Immature natural killer cell (primary cell): Measurements from ENCODE around the gene DAGLA. TPM values are rescaled to one million over a fixed set of nuclear protein-coding genes. Genes with fewer than 3 reads are reported as not detected.

ENCODE experiments used
- DNase-seq, 3 donors: peaks; one replicate each; pipeline ENCODE4 v3.0.0; 2022; ENCODE audit warnings: mixed read lengths in 1 of 3
- H3K27ac Mint-ChIP-seq, 6 donors: one replicate each; pipeline ENCODE4 v1.8.0; 2020; ENCODE audit warnings: mixed read lengths in 6 of 6, mild to moderate bottlenecking in 5 of 6, inconsistent platforms in 4 of 6, moderate library complexity in 3 of 6
- H3K27me3 Mint-ChIP-seq, 3 donors: one replicate each; pipeline ENCODE4 v1.8.0; 2020 to 2021; ENCODE audit warnings: low read depth in 3 of 3, mild to moderate bottlenecking in 3 of 3, mixed read lengths in 3 of 3, moderate library complexity in 3 of 3, inconsistent platforms in 1 of 3
- H3K36me3 Mint-ChIP-seq, 3 donors: one replicate each; pipeline ENCODE4 v1.8.0; 2020; ENCODE audit warnings: mixed read lengths in 3 of 3, inconsistent platforms in 2 of 3, mild to moderate bottlenecking in 2 of 3
- H3K4me1 Mint-ChIP-seq, 2 donors: one replicate each; pipeline ENCODE4 v1.8.0; 2020; ENCODE audit warnings: inconsistent platforms in 2 of 2, mild to moderate bottlenecking in 2 of 2, mixed read lengths in 2 of 2, moderate library complexity in 1 of 2
- H3K4me3 Mint-ChIP-seq, 5 donors: one replicate each; pipeline ENCODE4 v1.8.0; 2020; ENCODE audit warnings: mild to moderate bottlenecking in 5 of 5, mixed read lengths in 5 of 5, inconsistent platforms in 3 of 5, moderate library complexity in 3 of 5
- H3K9me3 Mint-ChIP-seq, 6 donors: one replicate each; pipeline ENCODE4 v1.8.0; 2020; ENCODE audit warnings: mild to moderate bottlenecking in 6 of 6, mixed read lengths in 6 of 6, inconsistent platforms in 4 of 6, moderate library complexity in 3 of 6
- polyA plus RNA-seq, 3 donors: library from polyadenylated mRNA; unstranded; fragments of 300-500 nt; fragmentation: Illumina TruSeq; gene quantifications; one replicate each; pipeline ENCODE4 v1.2.3, GENCODE V29; 2021

DAGLA gene
- polyA plus RNA-seq, 3 donors from 2014 or later: not detected

- H3K27me3 Mint-ChIP-seq: peaks cover 0 to 2% (median 2%) of the 10 kb centered on the region in 3 donors
- no peak for DNase-seq
Observed at GRCh38 chr11:61737131-61737530, 56.9 kb downstream of the DAGLA start.

GRCh38 chr11:61737636-61738386, 57.6 kb downstream of the DAGLA start:
- DNase-seq: no peak
- Mint-ChIP-seq H3K4me1 (peaks cover 4 to 5% of the 10 kb centered on the region in 2 donors), H3K27ac (no peak overlapping the region), H3K4me3 (no peak overlapping the region), H3K36me3 (no peaks in the 10 kb centered on the region), H3K9me3 (no peaks in the 10 kb centered on the region), H3K27me3 (peaks cover 0 to 2% (median 2%) of the 10 kb centered on the region in 3 donors)

More at GRCh38 chr11:61737131-61737530, 56.9 kb downstream of the DAGLA start:
- peaks cover 4 to 5% of the 10 kb centered on the region in 2 donors for H3K4me1 Mint-ChIP-seq
- no peak overlapping the region for H3K4me3 Mint-ChIP-seq
- H3K9me3 Mint-ChIP-seq: no peaks in the 10 kb centered on the region
- no peaks in the 10 kb centered on the region for H3K36me3 Mint-ChIP-seq
- H3K27ac Mint-ChIP-seq: no peak overlapping the region

GRCh38 chr11:61738776-61739175, 58.6 kb downstream of the DAGLA start:
- no peak for DNase-seq
- Mint-ChIP-seq H3K9me3 (no peaks in the 10 kb centered on the region), H3K4me3 (no peak overlapping the region), H3K36me3 (no peaks in the 10 kb centered on the region), H3K4me1 (no peaks in the 10 kb centered on the region), H3K27me3 (peaks cover 0 to 2% (median 2%) of the 10 kb centered on the region in 3 donors), H3K27ac (no peak overlapping the region)

GRCh38 chr11:61739413-61739812, 59.2 kb downstream of the DAGLA start:
- Mint-ChIP-seq H3K27me3 (peaks cover 0 to 2% (median 0%) of the 10 kb centered on the region in 3 donors), H3K4me3 (no peak overlapping the region), H3K36me3 (no peaks in the 10 kb centered on the region), H3K27ac (no peak overlapping the region), H3K9me3 (no peaks in the 10 kb centered on the region), H3K4me1 (no peaks in the 10 kb centered on the region)
- no peak for DNase-seq

GRCh38 chr11:61739966-61740365, 59.8 kb downstream of the DAGLA start:
- Mint-ChIP-seq H3K27ac (no peak overlapping the region), H3K9me3 (no peaks in the 10 kb centered on the region), H3K4me3 (no peak overlapping the region), H3K27me3 (peaks cover 0 to 2% (median 0%) of the 10 kb centered on the region in 3 donors), H3K4me1 (no peaks in the 10 kb centered on the region), H3K36me3 (no peaks in the 10 kb centered on the region)
- DNase-seq: no peak

GRCh38 chr11:61742391-61742790, 62.2 kb downstream of the DAGLA start:
- no peak for DNase-seq
- no peak overlapping the region for H3K4me3 Mint-ChIP-seq
- H3K36me3 Mint-ChIP-seq: no peaks in the 10 kb centered on the region
- H3K27me3 Mint-ChIP-seq: no peaks in the 10 kb centered on the region
- H3K9me3 Mint-ChIP-seq: no peaks in the 10 kb centered on the region
- H3K4me1 Mint-ChIP-seq: no peaks in the 10 kb centered on the region
- no peak overlapping the region for H3K27ac Mint-ChIP-seq

- Mint-ChIP-seq H3K9me3 (no peaks in the 10 kb centered on the region), H3K4me1 (no peaks in the 10 kb centered on the region), H3K27ac (no peak overlapping the region), H3K36me3 (no peaks in the 10 kb centered on the region), H3K4me3 (no peak overlapping the region), H3K27me3 (peaks cover 0 to 1% (median 0%) of the 10 kb centered on the region in 3 donors)
- DNase-seq: no peak
Observed at GRCh38 chr11:61743486-61744095, 63.4 kb downstream of the DAGLA start.

GRCh38 chr11:61744181-61744580, 64.0 kb downstream of the DAGLA start:
- H3K4me3 Mint-ChIP-seq: no peak overlapping the region
- no peaks in the 10 kb centered on the region for H3K36me3 Mint-ChIP-seq
- no peak for DNase-seq
- H3K27me3 Mint-ChIP-seq: peaks cover 0 to 1% (median 0%) of the 10 kb centered on the region in 3 donors
- no peaks in the 10 kb centered on the region for H3K4me1 Mint-ChIP-seq
- H3K9me3 Mint-ChIP-seq: no peaks in the 10 kb centered on the region
- no peak overlapping the region for H3K27ac Mint-ChIP-seq

- Mint-ChIP-seq H3K27me3 (peaks cover 0 to 3% (median 0%) of the 10 kb centered on the region in 3 donors), H3K9me3 (no peaks in the 10 kb centered on the region), H3K36me3 (no peaks in the 10 kb centered on the region), H3K4me1 (no peaks in the 10 kb centered on the region), H3K27ac (no peak overlapping the region), H3K4me3 (no peak overlapping the region)
- no peak for DNase-seq
Observed at GRCh38 chr11:61744609-61745156, 64.5 kb downstream of the DAGLA start.

- H3K27ac Mint-ChIP-seq: no peak overlapping the region
- H3K4me1 Mint-ChIP-seq: peaks cover 0 to under 1% of the 10 kb centered on the region in 2 donors
- no peak overlapping the region for H3K4me3 Mint-ChIP-seq
- DNase-seq: no peak
- peaks cover under 1 to 3% (median 2%) of the 10 kb centered on the region in 3 donors for H3K27me3 Mint-ChIP-seq
- no peaks in the 10 kb centered on the region for H3K9me3 Mint-ChIP-seq
- H3K36me3 Mint-ChIP-seq: no peaks in the 10 kb centered on the region
Observed at GRCh38 chr11:61745781-61746441, 65.7 kb downstream of the DAGLA start.

- Mint-ChIP-seq H3K4me1 (peaks cover 0 to 4% of the 10 kb centered on the region in 2 donors), H3K36me3 (no peaks in the 10 kb centered on the region), H3K27ac (no peak overlapping the region), H3K27me3 (peaks cover 4 to 6% (median 5%) of the 10 kb centered on the region in 3 donors), H3K9me3 (no peaks in the 10 kb centered on the region), H3K4me3 (no peak overlapping the region)
- DNase-seq: no peak
Observed at GRCh38 chr11:61746442-61747191, 66.4 kb downstream of the DAGLA start.

GRCh38 chr11:61747192-61747966, 67.2 kb downstream of the DAGLA start:
- H3K27ac Mint-ChIP-seq: no peak overlapping the region

GRCh38 chr11:61747967-61748285, 67.7 kb downstream of the DAGLA start:
- Mint-ChIP-seq H3K27ac (no peak overlapping the region), H3K27me3 (peaks cover 4 to 7% (median 6%) of the 10 kb centered on the region in 3 donors), H3K9me3 (no peaks in the 10 kb centered on the region), H3K4me1 (peaks cover 2 to 7% of the 10 kb centered on the region in 2 donors), H3K4me3 (no peak overlapping the region), H3K36me3 (no peaks in the 10 kb centered on the region)
- DNase-seq: no peak

More at GRCh38 chr11:61747192-61747966, 67.2 kb downstream of the DAGLA start:
- no peaks in the 10 kb centered on the region for H3K9me3 Mint-ChIP-seq
- H3K27me3 Mint-ChIP-seq: peaks cover 4 to 7% (median 6%) of the 10 kb centered on the region in 3 donors
- peaks cover 0 to 6% of the 10 kb centered on the region in 2 donors for H3K4me1 Mint-ChIP-seq
- DNase-seq: peak; percentile 21 to 40 (median 35)
- H3K36me3 Mint-ChIP-seq: no peaks in the 10 kb centered on the region
- H3K4me3 Mint-ChIP-seq: no peak overlapping the region
